Activated naive CD8-positive, alpha-beta T cell treated with anti-CD3 and anti-CD28 coated beads for 36 hours (primary cell): Measurements from ENCODE around the gene ZNF337. TPM values are rescaled to one million over a fixed set of nuclear protein-coding genes. Genes with fewer than 3 reads are reported as not detected.
"Not testable (repeated sequence)": the region's sequence is repeated elsewhere in the genome, so short reads cannot be mapped to it uniquely, and the experiment has no call there.

Experiments
- DNase-seq: peaks from one replicate; pipeline ENCODE4 v3.0.0; 2021
- H3K27ac Mint-ChIP-seq: one replicate; pipeline ENCODE4 v1.8.0; 2022; ENCODE audit warnings: mild to moderate bottlenecking, moderate library complexity, mixed read lengths
- H3K27me3 Mint-ChIP-seq: one replicate; pipeline ENCODE4 v1.8.0; 2022; ENCODE audit warnings: mild to moderate bottlenecking, mixed read lengths
- H3K36me3 Mint-ChIP-seq: one replicate; pipeline ENCODE4 v1.8.0; 2021; ENCODE audit warnings: mild to moderate bottlenecking, mixed read lengths
- H3K4me1 Mint-ChIP-seq: one replicate; pipeline ENCODE4 v1.8.0; 2021; ENCODE audit warnings: mixed read lengths
- H3K4me3 Mint-ChIP-seq: one replicate; pipeline ENCODE4 v1.8.0; 2022; ENCODE audit warnings: mild to moderate bottlenecking, moderate library complexity, mixed read lengths
- H3K9me3 Mint-ChIP-seq: one replicate; pipeline ENCODE4 v1.8.0; 2022; ENCODE audit warnings: mixed read lengths
- total RNA-seq, 2 experiments: library from RNA; stranded (reverse); gene quantifications; one replicate each; pipeline ENCODE4 v1.2.3, GENCODE V29; 2021

The ZNF337 gene
- total RNA-seq, 2 experiments from 2014 or later: 10.6 to 11.2 TPM

DNA sequence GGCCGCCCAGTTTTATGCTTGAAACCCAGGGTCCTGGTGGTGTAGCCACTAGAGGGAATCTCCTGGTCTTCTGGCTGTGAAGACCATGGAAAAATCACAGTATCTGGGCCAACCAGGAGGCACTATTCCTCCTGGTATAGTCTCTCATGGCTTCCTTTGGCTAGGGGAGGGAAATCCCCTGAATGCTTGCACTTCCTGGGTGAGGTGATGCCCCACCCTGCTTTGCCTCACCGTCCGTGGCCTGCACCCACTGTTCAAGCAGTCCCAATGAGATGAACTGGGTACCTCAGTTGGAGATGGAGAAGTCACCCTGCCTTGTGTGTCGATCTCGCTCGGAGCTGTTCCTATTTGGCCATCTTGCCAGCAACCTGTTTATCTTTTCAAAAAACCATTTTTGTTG lies 10.1 kb upstream of the ZNF337 start:
- DNase-seq: peak; percentile 29
- H3K27me3 Mint-ChIP-seq: no peaks in the 10 kb centered on the region
- peak overlapping the region; percentile 55 for H3K4me3 Mint-ChIP-seq
- H3K9me3 Mint-ChIP-seq: peaks cover 20% of the 10 kb centered on the region
- peak overlapping the region; percentile 79 for H3K27ac Mint-ChIP-seq
- peaks cover 20% of the 10 kb centered on the region for H3K4me1 Mint-ChIP-seq
- H3K36me3 Mint-ChIP-seq: peaks cover 60% of the 10 kb centered on the region

DNA sequence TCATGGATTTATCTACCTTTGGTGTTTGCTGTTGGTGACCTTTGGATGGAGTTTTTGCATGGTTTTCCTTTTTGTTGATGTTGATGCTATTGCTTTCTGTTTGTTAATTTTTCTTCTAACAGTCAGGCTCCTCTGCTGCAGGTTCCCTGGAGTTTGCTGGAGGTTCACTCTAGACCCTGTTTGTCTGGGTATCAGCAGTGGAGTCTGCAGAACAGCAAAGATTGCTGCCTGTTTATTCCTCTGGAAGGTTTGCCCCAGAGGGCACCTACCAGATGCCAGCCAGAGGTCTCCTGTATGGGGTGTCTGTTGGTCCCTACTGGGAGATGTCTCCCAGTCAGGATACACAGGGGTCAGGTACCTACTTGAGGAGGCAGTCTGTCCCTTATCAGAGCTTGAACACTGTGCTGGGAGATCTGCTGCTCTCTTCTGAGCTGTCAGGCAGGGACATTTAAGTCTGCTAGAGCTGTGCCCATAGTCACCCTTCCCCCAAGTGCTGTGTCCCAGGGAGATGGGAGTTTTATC lies 9.2 kb upstream of the ZNF337 start:
- H3K36me3 Mint-ChIP-seq: peaks cover 54% of the 10 kb centered on the region
- H3K27ac Mint-ChIP-seq: no peak overlapping the region
- no peaks in the 10 kb centered on the region for H3K27me3 Mint-ChIP-seq
- H3K4me1 Mint-ChIP-seq: peaks cover 20% of the 10 kb centered on the region
- H3K4me3 Mint-ChIP-seq: no peak overlapping the region
- no peak for DNase-seq
- H3K9me3 Mint-ChIP-seq: peaks cover 17% of the 10 kb centered on the region

DNA sequence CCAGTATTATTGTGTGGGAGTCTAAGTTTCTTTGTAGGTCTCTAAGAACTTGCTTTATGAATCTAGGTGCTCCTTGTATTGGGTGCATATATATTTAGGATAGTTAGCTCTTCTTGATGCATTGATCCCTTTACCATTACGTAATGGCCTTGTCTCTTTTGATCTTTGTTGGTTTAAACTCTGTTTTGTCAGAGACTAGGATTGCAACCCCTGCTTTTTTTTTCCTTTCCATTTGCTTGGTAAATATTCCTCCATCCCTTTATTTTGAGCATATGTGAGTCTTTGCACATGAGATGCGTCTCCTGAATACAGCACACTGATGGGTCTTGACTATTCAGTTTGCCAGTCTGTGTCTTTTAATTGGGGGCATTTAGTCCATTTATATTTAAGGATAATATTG lies 7.7 kb upstream of the ZNF337 start:
- peaks cover 18% of the 10 kb centered on the region for H3K4me1 Mint-ChIP-seq
- not testable (repeated sequence) for H3K27me3 Mint-ChIP-seq, DNase-seq, H3K4me3 Mint-ChIP-seq, H3K27ac Mint-ChIP-seq
- H3K9me3 Mint-ChIP-seq: peaks cover 24% of the 10 kb centered on the region
- H3K36me3 Mint-ChIP-seq: peaks cover 53% of the 10 kb centered on the region

DNA sequence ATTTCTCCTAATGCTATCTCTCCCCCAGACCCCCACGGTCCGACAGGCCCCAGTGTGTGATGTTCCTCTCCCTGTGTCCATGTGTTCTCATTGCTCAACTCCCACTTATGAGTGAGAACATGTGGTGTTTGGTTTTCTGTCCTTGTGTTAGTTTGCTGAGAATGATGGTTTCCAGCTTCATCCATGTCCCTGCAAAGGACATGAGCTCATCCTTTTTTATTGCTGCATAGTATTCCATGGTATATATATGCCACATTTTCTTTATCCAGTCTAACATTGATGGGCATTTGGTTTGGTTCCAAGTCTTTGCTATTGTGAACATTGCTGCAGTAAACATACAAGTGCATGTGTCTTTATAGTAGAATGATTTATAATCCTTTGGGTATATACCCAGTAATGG lies 4.2 kb upstream of the ZNF337 start:
- Mint-ChIP-seq H3K4me1 (peaks cover 10% of the 10 kb centered on the region), H3K9me3 (peaks cover 20% of the 10 kb centered on the region), H3K36me3 (peaks cover 39% of the 10 kb centered on the region)
- not testable (repeated sequence) for H3K4me3 Mint-ChIP-seq, DNase-seq, H3K27me3 Mint-ChIP-seq, H3K27ac Mint-ChIP-seq

DNA sequence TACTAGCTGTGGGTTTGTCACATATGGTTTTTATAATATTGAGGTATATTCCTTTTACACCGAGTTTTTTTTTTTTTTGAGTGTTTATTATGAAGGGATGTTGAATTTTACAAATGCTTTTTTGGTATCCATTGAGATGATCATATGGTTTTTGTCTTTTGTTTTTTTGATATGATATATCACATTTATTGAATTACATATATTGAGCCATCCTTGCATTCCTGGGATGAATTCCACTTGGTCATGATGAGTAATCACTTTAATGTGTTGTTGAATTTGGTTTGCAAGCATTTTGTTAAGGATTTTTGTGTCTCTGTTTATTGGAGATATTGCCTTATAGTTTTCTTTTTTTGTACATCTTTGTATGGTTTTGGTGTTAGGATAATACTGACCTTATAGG lies 3.3 kb upstream of the ZNF337 start:
- no peaks in the 10 kb centered on the region for H3K27me3 Mint-ChIP-seq
- H3K4me1 Mint-ChIP-seq: peaks cover 18% of the 10 kb centered on the region
- H3K27ac Mint-ChIP-seq: no peak overlapping the region
- H3K9me3 Mint-ChIP-seq: peaks cover 20% of the 10 kb centered on the region
- H3K4me3 Mint-ChIP-seq: no peak overlapping the region
- DNase-seq: no peak
- H3K36me3 Mint-ChIP-seq: peaks cover 37% of the 10 kb centered on the region

DNA sequence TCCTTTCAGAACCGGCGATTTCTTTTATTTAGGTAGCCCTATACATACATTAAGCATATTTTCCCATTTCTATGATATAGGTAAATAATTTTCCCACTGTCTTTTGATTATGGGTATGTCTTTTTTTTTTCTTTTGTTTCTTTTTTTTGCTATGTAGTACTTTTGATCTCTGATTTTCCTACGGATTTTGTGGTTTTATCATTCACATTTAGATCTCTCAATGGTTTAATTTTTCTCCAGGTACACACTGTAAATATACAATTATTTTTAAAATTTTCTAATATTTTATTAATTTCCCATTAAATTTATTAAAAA lies 436 bp upstream of the ZNF337 start:
- Mint-ChIP-seq H3K27ac (peak overlapping the region; percentile 90), H3K4me3 (peak overlapping the region; percentile 88), H3K4me1 (peaks cover 30% of the 10 kb centered on the region), H3K9me3 (peaks cover 18% of the 10 kb centered on the region), H3K27me3 (no peaks in the 10 kb centered on the region), H3K36me3 (peaks cover 39% of the 10 kb centered on the region)
- no peak for DNase-seq

DNA sequence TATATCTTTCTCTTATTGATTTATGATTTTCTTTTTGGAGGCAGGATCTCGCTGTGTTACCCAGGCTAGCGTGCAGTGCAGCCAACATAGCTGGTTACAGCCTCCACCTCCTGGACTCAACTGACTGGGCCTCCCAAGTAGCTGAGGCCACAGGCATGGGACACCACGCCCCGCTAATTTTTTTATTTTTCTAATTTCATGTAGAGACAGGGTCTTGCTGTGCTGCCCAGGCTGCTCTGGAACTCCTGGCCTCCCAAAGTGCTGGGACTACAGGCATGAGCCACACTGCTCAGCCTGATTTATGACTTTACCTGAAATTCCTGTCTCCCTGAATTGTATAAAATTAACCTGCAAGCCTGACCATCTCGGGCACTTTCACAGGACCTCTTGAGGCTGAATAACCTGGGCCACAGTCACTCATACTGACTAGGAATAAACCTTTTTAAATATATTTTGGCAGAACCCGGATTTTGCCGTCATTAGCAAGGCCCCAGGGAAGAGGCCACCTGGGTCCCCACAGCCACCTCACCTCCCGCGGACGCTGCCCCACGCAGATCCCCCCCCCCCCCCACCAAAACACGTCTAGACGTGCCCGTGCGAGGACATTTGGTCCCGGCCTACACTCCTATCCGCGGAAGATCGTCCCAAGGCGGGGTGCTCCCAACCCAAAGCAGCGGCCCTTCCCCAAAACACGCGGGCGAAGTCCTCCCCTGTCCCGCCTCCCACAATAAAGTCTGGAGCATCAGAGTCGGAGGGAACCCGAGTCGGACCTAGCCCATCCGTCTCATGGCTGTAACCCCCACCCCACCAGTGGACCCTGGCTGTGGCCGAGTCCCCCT lies 902 bp downstream of the ZNF337 start:
- Mint-ChIP-seq H3K9me3 (peaks cover 16% of the 10 kb centered on the region), H3K27me3 (no peaks in the 10 kb centered on the region), H3K4me1 (peaks cover 39% of the 10 kb centered on the region), H3K36me3 (peaks cover 45% of the 10 kb centered on the region), H3K27ac (peak overlapping the region; percentile 90), H3K4me3 (peak overlapping the region; percentile 88)
- peak; percentile 15 for DNase-seq

DNA sequence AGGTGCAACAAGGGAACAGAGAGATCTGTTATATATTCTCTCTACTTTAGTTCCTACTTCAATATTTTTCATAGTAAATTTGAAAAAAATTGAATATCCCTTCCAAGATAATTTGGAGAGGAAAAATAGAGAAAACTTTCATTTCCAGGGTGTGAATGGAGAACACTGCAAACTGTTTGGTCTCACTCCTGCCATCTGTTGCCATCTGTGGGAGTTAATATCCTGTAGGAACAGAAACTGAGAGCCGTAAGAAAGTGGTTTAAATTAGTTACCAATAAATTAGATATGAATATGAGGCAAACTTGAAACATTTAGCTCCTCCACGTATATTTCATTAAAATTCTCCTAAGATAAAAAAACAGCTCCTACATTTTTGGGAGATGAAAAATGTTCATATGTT lies 4.2 kb downstream of the ZNF337 start:
- peaks cover 35% of the 10 kb centered on the region for H3K36me3 Mint-ChIP-seq
- peaks cover 36% of the 10 kb centered on the region for H3K4me1 Mint-ChIP-seq
- DNase-seq: no peak
- no peak overlapping the region for H3K4me3 Mint-ChIP-seq
- no peaks in the 10 kb centered on the region for H3K9me3 Mint-ChIP-seq
- no peaks in the 10 kb centered on the region for H3K27me3 Mint-ChIP-seq
- H3K27ac Mint-ChIP-seq: no peak overlapping the region

DNA sequence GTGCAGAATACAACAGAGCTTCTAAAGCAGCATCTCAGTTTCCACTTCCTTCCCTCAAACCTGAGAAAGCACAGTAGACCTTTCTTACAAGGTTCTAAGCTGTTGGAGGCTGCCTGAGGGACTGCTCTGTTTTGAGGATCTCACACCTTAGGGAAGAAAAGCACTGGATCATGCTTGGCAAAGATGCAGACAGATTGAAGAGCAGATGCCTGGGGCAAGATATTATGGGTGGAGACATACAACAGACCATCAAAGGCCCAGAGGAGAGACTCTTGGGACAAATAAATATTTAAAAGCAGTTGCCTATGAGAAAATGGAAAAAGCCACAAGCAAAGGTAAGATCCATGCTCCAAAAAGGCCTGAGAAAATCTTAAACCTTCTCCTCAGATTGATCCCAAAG lies 6.2 kb downstream of the ZNF337 start:
- Mint-ChIP-seq H3K27ac (no peak overlapping the region), H3K27me3 (no peaks in the 10 kb centered on the region), H3K9me3 (no peaks in the 10 kb centered on the region), H3K36me3 (peaks cover 43% of the 10 kb centered on the region), H3K4me3 (no peak overlapping the region), H3K4me1 (peaks cover 35% of the 10 kb centered on the region)
- DNase-seq: no peak

DNA sequence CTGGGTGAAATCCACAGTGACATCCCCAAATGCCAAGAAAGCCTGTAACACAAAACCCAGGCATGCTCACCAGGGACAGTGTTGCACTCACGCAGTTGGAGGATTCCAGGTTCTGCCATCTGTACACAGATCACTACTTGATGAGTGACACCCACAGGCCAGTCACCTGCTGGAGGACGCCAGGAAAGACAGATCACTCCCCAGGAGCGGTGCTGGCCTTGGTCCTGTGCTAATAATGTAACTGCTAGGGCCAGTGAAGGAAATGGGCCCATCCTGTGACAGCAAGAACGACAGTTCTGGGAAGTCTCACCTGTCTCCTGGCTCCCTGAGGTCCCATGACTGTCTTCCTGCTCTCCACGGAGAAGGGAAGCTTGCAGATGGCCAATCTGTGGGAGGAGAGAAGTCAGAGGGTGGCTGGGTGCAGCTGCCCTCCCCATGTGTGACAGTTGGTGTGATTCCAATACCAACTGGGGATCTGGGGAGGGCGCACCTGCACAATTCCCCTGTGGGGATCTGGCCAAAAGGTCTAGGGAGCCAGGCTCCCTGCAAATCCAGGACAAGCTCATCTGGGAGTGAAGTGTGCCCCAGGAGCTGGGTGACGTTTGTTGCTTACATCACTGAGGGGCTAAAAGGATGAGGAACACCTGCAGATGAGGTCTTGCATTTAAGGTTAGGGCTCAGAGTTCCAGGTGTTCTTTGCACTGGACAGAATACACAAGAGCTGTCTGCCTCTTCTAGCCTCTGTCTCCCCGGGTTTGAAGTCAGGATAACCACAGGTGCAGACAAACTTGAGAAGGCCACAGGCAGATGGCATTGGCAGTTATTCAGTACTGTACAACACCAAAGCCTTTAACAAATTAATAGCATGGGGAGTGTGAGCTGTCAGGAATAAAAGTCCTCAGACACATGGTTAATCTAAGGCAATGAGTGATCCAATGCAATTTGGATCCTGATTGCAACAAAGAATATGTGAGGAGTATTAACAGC lies 10.3 kb downstream of the ZNF337 start:
- Mint-ChIP-seq H3K4me1 (peaks cover 17% of the 10 kb centered on the region), H3K27me3 (no peaks in the 10 kb centered on the region), H3K27ac (peak overlapping the region; percentile 34), H3K9me3 (peaks cover 2% of the 10 kb centered on the region), H3K4me3 (no peak overlapping the region), H3K36me3 (peaks cover 48% of the 10 kb centered on the region)
- no peak for DNase-seq

DNA sequence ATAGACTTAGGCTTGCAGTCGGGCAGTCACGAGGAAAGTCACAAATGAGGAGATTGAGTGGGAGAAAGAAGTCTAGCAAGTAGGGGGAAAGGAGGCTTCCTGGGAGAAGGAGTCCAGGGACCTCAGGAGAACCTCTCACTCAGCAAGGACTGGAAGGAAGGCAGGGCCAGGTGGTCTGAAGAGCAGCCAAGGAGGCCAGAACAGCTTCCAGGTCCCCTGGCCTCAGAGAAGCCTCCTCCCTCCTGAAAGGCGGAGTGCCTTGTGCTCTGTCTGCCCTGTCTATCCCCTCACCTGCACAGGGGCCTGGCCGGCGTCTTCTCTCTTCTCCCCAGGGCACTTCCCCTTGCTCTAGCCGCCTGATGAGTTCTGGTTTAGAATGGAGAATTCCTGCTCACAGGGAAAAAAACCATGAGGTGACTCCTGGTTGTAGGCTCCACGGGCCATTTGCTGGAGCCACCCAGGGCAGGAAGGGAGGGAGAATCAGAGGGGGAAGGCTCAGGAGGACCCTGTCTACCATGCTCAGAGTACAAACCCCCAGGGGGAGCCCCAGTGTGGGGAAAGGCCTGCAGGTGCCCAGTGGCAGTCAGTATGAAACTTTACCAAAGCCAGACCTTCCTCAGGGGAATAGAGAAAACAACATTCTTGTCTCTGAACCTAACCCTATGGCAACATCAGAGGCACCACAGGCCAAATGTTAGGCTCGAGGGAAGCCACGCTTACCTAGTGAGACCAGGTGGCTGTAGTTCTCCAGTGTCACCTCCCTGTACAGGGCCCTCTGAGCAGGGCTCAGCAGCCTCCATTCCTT lies 11.2 kb downstream of the ZNF337 start:
- Mint-ChIP-seq H3K4me1 (peaks cover 11% of the 10 kb centered on the region), H3K27me3 (no peaks in the 10 kb centered on the region), H3K9me3 (peaks cover 2% of the 10 kb centered on the region), H3K27ac (peak overlapping the region; percentile 34), H3K4me3 (no peak overlapping the region), H3K36me3 (peaks cover 46% of the 10 kb centered on the region)
- no peak for DNase-seq

DNA sequence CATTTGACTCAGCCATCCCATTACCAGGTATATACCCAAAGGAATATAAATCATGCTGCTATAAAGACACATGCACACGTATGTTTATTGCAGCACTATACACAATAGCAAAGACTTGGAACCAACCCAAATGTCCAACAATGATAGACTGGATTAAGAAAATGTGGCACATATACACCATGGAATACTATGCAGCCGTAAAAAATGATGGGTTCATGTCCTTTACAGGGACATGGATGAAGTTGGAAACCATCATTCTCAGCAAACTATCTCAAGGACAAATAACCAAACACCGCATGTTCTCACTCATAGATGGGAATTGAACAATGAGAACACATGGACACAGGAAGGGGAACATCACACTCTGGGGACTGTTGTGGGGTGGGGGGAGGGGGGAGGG lies 12.8 kb downstream of the ZNF337 start:
- H3K36me3 Mint-ChIP-seq: peaks cover 43% of the 10 kb centered on the region
- H3K27me3 Mint-ChIP-seq, DNase-seq, H3K27ac Mint-ChIP-seq, H3K4me1 Mint-ChIP-seq, H3K9me3 Mint-ChIP-seq, H3K4me3 Mint-ChIP-seq: not testable (repeated sequence)

DNA sequence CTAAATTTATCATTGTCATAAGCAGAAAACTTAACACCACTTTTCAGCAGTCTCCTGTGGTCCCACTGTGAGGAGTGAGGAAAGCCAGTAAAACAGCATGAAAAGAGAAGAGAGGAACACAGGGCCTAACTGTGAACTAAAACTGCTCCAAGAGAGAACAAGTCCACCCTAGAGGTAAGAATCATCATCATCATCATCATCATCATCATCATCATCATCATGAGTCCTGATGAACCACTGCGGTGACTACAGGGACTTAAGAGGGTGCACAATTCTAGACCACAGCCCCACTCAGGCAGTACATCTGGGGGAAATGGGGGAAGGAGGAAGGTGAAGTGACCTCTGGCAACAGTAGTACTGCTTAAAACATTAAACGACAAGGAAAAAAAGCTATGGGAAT lies 13.6 kb downstream of the ZNF337 start:
- no peak overlapping the region for H3K27ac Mint-ChIP-seq
- no peak overlapping the region for H3K4me3 Mint-ChIP-seq
- peaks cover 49% of the 10 kb centered on the region for H3K36me3 Mint-ChIP-seq
- no peaks in the 10 kb centered on the region for H3K27me3 Mint-ChIP-seq
- no peak for DNase-seq
- H3K9me3 Mint-ChIP-seq: peaks cover 2% of the 10 kb centered on the region
- peaks cover 13% of the 10 kb centered on the region for H3K4me1 Mint-ChIP-seq

DNA sequence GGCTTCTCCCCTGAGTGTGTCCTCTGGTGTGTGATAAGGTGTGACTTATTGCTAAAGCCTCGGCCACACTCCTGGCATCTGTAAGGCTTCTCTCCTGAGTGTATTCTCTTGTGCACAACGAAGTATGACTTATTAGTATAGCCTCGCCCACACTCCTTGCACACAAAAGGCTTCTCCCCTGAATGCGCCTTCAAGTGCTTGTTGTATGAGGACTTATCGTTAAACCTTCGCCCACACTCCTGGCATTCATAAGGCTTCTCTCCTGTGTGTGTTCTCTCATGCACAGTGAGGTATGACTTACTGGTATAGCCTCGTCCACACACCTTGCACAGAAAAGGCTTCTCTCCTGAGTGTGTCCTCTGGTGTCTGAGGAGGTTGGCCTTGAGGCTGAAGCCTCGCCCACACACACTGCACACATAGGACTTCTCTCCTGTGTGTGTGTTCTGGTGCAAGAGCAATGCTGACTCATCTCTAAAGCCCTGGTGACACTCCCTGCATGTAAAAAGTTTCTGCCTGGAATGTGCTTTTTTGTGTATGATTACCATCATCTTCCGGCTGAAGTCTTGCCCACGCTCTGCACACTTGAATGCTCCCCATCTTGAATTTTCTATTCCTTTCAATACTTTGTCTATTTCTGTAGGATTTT lies 20.4 kb downstream of the ZNF337 start:
- peaks cover 2% of the 10 kb centered on the region for H3K9me3 Mint-ChIP-seq
- no peaks in the 10 kb centered on the region for H3K27me3 Mint-ChIP-seq
- no peak overlapping the region for H3K27ac Mint-ChIP-seq
- H3K36me3 Mint-ChIP-seq: peaks cover 78% of the 10 kb centered on the region
- no peak overlapping the region for H3K4me3 Mint-ChIP-seq
- no peak for DNase-seq
- peaks cover 9% of the 10 kb centered on the region for H3K4me1 Mint-ChIP-seq
